ENCODE results near the gene IP6K1. TPM values are rescaled to one million over a fixed set of nuclear protein-coding genes. Genes with fewer than 3 reads are reported as not detected.

The IP6K1 gene
- total RNA-seq, 1 experiment from 2014 or later = 42.2 TPM

- H2AK5ac ChIP-seq (ENCODE audit: insufficient read length, low read length) = no peak overlapping the region
- H2BK15ac ChIP-seq (ENCODE audit: low read depth, low read length) = no peak overlapping the region
- no peak for TF ChIP-seq CTCF (conservative IDR thresholded peaks at IDR 0.05)
- H3K4me1 ChIP-seq (ENCODE audit: insufficient read depth, low read length) = no peaks in the 10 kb centered on the region
- no peaks in the 10 kb centered on the region for H3K79me2 ChIP-seq (ENCODE audit: insufficient read depth, low read length)
- no peak overlapping the region for H4K91ac ChIP-seq (ENCODE audit: insufficient read length, low read depth, low read length)
- H3K23me2 ChIP-seq (ENCODE audit: insufficient read length, low read depth, low read length, poor library complexity, severe bottlenecking) = peaks cover 10% of the 10 kb centered on the region
- no peak overlapping the region; a peak in 1 of 5 replicates for H3K4me3 Mint-ChIP-seq
- H3T11ph ChIP-seq (ENCODE audit: low read length) = no peak overlapping the region
- peaks cover 8 to 10% of the 10 kb centered on the region in 2 experiments for H3K4me1 Mint-ChIP-seq
- H3K4me2 ChIP-seq (ENCODE audit: insufficient read depth, insufficient read length, low read length) = no peak overlapping the region
- H3K27ac ChIP-seq (ENCODE audit: insufficient read length, low read depth, low read length) = no peak overlapping the region
- no peaks in the 10 kb centered on the region for H3K9me3 Mint-ChIP-seq
- H3K18ac ChIP-seq (ENCODE audit: insufficient read length, low read depth, low read length) = no peak overlapping the region
- H3K27ac Mint-ChIP-seq = peak overlapping the region in 1 of 3 experiments; percentile 70; a peak in 1 of 7 replicates
- no peak overlapping the region for H3K4ac ChIP-seq (ENCODE audit: low read depth, low read length)
- no peak overlapping the region for H2AFZ ChIP-seq (ENCODE audit: low read length)
- peaks cover 4% of the 10 kb centered on the region for H3K27me3 Mint-ChIP-seq (ENCODE audit: low read depth)
- H2BK12ac ChIP-seq (ENCODE audit: insufficient read length, low read depth, low read length) = no peak overlapping the region
- H4K5ac ChIP-seq (ENCODE audit: insufficient read length, low read depth, low read length) = no peak overlapping the region
- H2BK20ac ChIP-seq (ENCODE audit: low read depth, low read length, poor library complexity, severe bottlenecking) = no peak overlapping the region
- WGBS (ENCODE audit: extremely low coverage, insufficient read length, low lambda C conversion rate) = no CpG with 5 or more reads among the region's 13 CpGs
- H4K20me1 ChIP-seq (ENCODE audit: control insufficient read depth, insufficient read depth, insufficient read length) = no peaks in the 10 kb centered on the region
- no peak overlapping the region for H3K23ac ChIP-seq (ENCODE audit: insufficient read length, low read depth, low read length)
- H2BK120ac ChIP-seq (ENCODE audit: low read depth, low read length, poor library complexity, severe bottlenecking) = no peak overlapping the region
- no peaks in the 10 kb centered on the region for H3K9me3 ChIP-seq (ENCODE audit: control insufficient read depth, low read depth, low read length)
- DNase-seq = peak; percentile 20
- H3K9ac ChIP-seq (ENCODE audit: extremely low read depth, insufficient read length, low read length) = no peak overlapping the region
- no peak overlapping the region for H2BK5ac ChIP-seq (ENCODE audit: insufficient read length, low read length)
- H3K14ac ChIP-seq (ENCODE audit: insufficient read depth, low read length) = no peak overlapping the region
- no peak overlapping the region for H4K8ac ChIP-seq (replicated peaks; ENCODE audit: insufficient read length, low read depth, low read length)
- H3K56ac ChIP-seq (ENCODE audit: insufficient read length, low read depth, low read length) = no peak overlapping the region
- peaks cover 0 to 12% (median 12%) of the 10 kb centered on the region in 3 experiments; a peak in 5 of 7 replicates for H3K36me3 Mint-ChIP-seq (ENCODE audit: insufficient read depth in 1 of 3, low read depth in 3 of 3)
- no peaks in the 10 kb centered on the region for H3K27me3 ChIP-seq (ENCODE audit: insufficient read depth, low read length)
- no peaks in the 10 kb centered on the region for H3K79me1 ChIP-seq (ENCODE audit: insufficient read depth, low read depth, low read length, poor library complexity, severe bottlenecking)
Measured at GRCh38 chr3:49715611-49716121, 70.7 kb downstream of the IP6K1 start.
